GM10248 (cell line): ENCODE results near the gene WNK2.
A peak's percentile ranks its signal among the peaks of the same experiment; 100 is the strongest.

ENCODE experiments used
- CTCF ChIA-PET: fragments of 300-600 bp; sonication (Branson Sonifier 250); formaldehyde crosslinking; extraction: SDS; loops from one replicate; lab custom pipeline; 2021; ENCODE audit warnings: antibody characterized with exemption; lab: Yijun Ruan, JAX
- POLR2A ChIA-PET: fragments of 350-650 bp; sonication (Branson Sonifier 250); formaldehyde crosslinking; extraction: SDS; loops from one replicate; lab custom pipeline; 2020; ENCODE audit warnings: antibody characterized with exemption; lab: Yijun Ruan, JAX
- DNase-seq: peaks from one replicate; pipeline ENCODE4 v3.0.0; 2012; ENCODE audit errors: extremely low spot score
- CTCF ChIP-seq: IDR thresholded peaks from 2 replicates; pipeline ENCODE4 v1.5.1; 2012; ENCODE audit warnings: mild to moderate bottlenecking, low read depth; ENCODE audit errors: extremely low read depth, missing control alignments, control extremely low read depth

Gene WNK2

GRCh38 chr9:93267681-93268505 is 84.0 kb downstream of the WNK2 start:
- POLR2A ChIA-PET, result no interaction called here
- CTCF ChIA-PET, result interaction anchor here (0.7 kb wide), 1 partner anchor 298 kb away, joined by 3 read pairs; no protein-coding TSS in a partner anchor
- DNase-seq, result no peak

GRCh38 chr9:93268551-93269314 is 84.8 kb downstream of the WNK2 start:
- POLR2A ChIA-PET, result no interaction called here
- DNase-seq, result peak; percentile 75
- TF ChIP-seq CTCF, result no peak

More at GRCh38 chr9:93267681-93268505, 84.0 kb downstream of the WNK2 start:
- no peak for TF ChIP-seq CTCF

GRCh38 chr9:93270976-93271375 is 87.0 kb downstream of the WNK2 start:
- ChIA-PET POLR2A (no interaction called here), CTCF (no interaction called here)
- TF ChIP-seq CTCF, result no peak
- DNase-seq, result peak; percentile 15

More at GRCh38 chr9:93268551-93269314, 84.8 kb downstream of the WNK2 start:
- CTCF ChIA-PET, result interaction anchor here (0.7 to 1.5 kb wide), 3 partner anchors 21 to 298 kb away, joined by 3 read pairs; no protein-coding TSS in a partner anchor

- POLR2A ChIA-PET, result no interaction called here
- peak; percentile 5 for DNase-seq
- CTCF ChIA-PET, result interaction anchor here (1.5 kb wide), 1 partner anchor 9 kb away, joined by 3 read pairs; no protein-coding TSS in a partner anchor
- no peak for TF ChIP-seq CTCF
These were observed 93.0 kb downstream of the WNK2 start for GRCh38 chr9:93276973-93277372.

- ChIA-PET CTCF (no interaction called here), POLR2A (no interaction called here)
- DNase-seq, result no peak
- TF ChIP-seq CTCF, result no peak
These were observed 94.2 kb downstream of the WNK2 start for GRCh38 chr9:93278144-93278543.

- DNase-seq, result no peak
- TF ChIP-seq CTCF, result no peak
- POLR2A ChIA-PET, result no interaction called here
- CTCF ChIA-PET, result interaction anchor here (1.5 kb wide), 1 partner anchor 10 kb away, joined by 3 read pairs; no protein-coding TSS in a partner anchor
These were observed 96.8 kb downstream of the WNK2 start for GRCh38 chr9:93280661-93281259.
